ENCODE data around the gene FHOD3. TPM values are rescaled to one million over a fixed set of nuclear protein-coding genes. Genes with fewer than 3 reads are reported as not detected.

FHOD3 gene
- total and polyA plus RNA-seq, 2 of the 4 experiments (the other 2 are of a cell fraction) = 14.6 to 16.0 TPM

DNA sequence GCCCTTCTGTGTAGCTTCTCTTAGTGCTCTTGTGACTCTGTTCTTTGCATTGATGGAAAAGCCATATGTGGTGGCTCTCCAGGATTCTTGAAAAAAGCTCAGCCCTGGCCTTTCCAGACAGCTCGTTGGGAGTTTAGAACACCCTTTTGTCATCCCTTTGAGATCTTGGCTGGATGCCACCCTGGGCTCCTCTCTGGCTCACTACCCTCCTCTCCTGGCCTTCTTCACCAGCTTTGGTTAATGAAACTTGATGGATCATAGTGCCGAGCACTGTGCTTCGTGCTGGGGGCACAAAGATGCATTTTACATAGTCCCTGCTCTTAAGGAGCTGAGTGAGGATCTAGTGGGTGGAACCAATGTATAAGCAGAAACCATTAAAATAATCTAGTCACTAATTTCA lies 15.6 kb upstream of the FHOD3 start:
- POLR2A ChIA-PET (ENCODE audit: unreplicated experiment) = no interaction called here
- intact Hi-C loops (cut with micrococcal nuclease) = no loop called here
- WGBS, 2 experiments (ENCODE audit: extremely low coverage in 2 of 2, insufficient read length in 1 of 2) = no CpG with 5 or more reads among the region's 3 CpGs
- H2AK9ac ChIP-seq (replicated peaks; ENCODE audit: low read depth, low read length, poor library complexity) = no peak overlapping the region
- no peaks in the 10 kb centered on the region for H3K9me1 ChIP-seq (ENCODE audit: insufficient read depth, low read length)
- H3K18ac ChIP-seq (ENCODE audit: low read depth, low read length) = no peak overlapping the region
- H3K36me3 ChIP-seq (ENCODE audit: control insufficient read depth, insufficient read depth, low read length) = no peaks in the 10 kb centered on the region
- H2BK120ac ChIP-seq (ENCODE audit: low read depth, low read length) = no peak overlapping the region
- H3K9ac ChIP-seq (ENCODE audit: low read depth, low read length) = no peak overlapping the region
- no peak overlapping the region for H4K5ac ChIP-seq (ENCODE audit: low read depth, low read length)
- no peak overlapping the region for H2AFZ ChIP-seq (replicated peaks; ENCODE audit: low read length, poor library complexity)
- no peaks in the 10 kb centered on the region for H3K9me3 ChIP-seq (ENCODE audit: control insufficient read depth, insufficient read depth, low read length)
- TF ChIP-seq NFE2L2 (IDR thresholded peaks at IDR 0.05; ENCODE audit: low read depth, low read length) (no peak), MAFK (IDR thresholded peaks at IDR 0.05; ENCODE audit: low read depth, low read length) (no peak), SMC3 (IDR thresholded peaks at IDR 0.05; ENCODE audit: low read depth, low read length) (no peak), POLR2A (IDR thresholded peaks at IDR 0.05; ENCODE audit: low read depth, low read length) (no peak), FOS (IDR thresholded peaks at IDR 0.05; ENCODE audit: low read depth, low read length) (no peak), MAZ (IDR thresholded peaks at IDR 0.05; ENCODE audit: borderline replicate concordance, low read depth, low read length) (no peak), CHD1 (IDR thresholded peaks at IDR 0.05; ENCODE audit: low read depth, low read length) (no peak), BHLHE40 (IDR thresholded peaks at IDR 0.05; ENCODE audit: low read depth, low read length) (no peak), CEBPB (IDR thresholded peaks at IDR 0.05; ENCODE audit: low read depth, low read length) (no peak), RCOR1 (IDR thresholded peaks at IDR 0.05; ENCODE audit: insufficient replicate concordance, low read length) (no peak), MXI1 (IDR thresholded peaks at IDR 0.05; ENCODE audit: borderline replicate concordance, low read depth, low read length) (no peak), RFX5 (IDR thresholded peaks at IDR 0.05; ENCODE audit: low read depth, low read length) (no peak), RAD21 (IDR thresholded peaks at IDR 0.05; ENCODE audit: low read length) (no peak)
- TF ChIP-seq, protein P1, sequence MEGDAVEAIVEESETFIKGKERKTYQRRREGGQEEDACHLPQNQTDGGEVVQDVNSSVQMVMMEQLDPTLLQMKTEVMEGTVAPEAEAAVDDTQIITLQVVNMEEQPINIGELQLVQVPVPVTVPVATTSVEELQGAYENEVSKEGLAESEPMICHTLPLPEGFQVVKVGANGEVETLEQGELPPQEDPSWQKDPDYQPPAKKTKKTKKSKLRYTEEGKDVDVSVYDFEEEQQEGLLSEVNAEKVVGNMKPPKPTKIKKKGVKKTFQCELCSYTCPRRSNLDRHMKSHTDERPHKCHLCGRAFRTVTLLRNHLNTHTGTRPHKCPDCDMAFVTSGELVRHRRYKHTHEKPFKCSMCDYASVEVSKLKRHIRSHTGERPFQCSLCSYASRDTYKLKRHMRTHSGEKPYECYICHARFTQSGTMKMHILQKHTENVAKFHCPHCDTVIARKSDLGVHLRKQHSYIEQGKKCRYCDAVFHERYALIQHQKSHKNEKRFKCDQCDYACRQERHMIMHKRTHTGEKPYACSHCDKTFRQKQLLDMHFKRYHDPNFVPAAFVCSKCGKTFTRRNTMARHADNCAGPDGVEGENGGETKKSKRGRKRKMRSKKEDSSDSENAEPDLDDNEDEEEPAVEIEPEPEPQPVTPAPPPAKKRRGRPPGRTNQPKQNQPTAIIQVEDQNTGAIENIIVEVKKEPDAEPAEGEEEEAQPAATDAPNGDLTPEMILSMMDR (conservative IDR thresholded peaks at IDR 0.05; ENCODE audit: low read depth, low read length) = no peak
- TF ChIP-seq, protein P2, sequence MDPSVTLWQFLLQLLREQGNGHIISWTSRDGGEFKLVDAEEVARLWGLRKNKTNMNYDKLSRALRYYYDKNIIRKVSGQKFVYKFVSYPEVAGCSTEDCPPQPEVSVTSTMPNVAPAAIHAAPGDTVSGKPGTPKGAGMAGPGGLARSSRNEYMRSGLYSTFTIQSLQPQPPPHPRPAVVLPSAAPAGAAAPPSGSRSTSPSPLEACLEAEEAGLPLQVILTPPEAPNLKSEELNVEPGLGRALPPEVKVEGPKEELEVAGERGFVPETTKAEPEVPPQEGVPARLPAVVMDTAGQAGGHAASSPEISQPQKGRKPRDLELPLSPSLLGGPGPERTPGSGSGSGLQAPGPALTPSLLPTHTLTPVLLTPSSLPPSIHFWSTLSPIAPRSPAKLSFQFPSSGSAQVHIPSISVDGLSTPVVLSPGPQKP (IDR thresholded peaks at IDR 0.05; ENCODE audit: borderline replicate concordance, low read depth, low read length) = no peak
- TF ChIP-seq, protein P3, sequence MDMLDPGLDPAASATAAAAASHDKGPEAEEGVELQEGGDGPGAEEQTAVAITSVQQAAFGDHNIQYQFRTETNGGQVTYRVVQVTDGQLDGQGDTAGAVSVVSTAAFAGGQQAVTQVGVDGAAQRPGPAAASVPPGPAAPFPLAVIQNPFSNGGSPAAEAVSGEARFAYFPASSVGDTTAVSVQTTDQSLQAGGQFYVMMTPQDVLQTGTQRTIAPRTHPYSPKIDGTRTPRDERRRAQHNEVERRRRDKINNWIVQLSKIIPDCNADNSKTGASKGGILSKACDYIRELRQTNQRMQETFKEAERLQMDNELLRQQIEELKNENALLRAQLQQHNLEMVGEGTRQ (IDR thresholded peaks at IDR 0.05; ENCODE audit: low read depth, low read length) = no peak
- DNase-seq (no peak), ATAC-seq (ENCODE audit: low read depth) (no peak)
- no TSS peak for BruUV-seq (replicated peaks)
- no peaks in the 10 kb centered on the region for H4K20me1 ChIP-seq (ENCODE audit: insufficient read depth, low read length)
- no peak overlapping the region for H2BK20ac ChIP-seq (ENCODE audit: low read depth, low read length)
- H4K91ac ChIP-seq (ENCODE audit: insufficient read depth, low read depth, low read length) = no peak overlapping the region
- H4K8ac ChIP-seq (ENCODE audit: low read depth in 2 of 2, low read length in 2 of 2) = no peak overlapping the region
- dilution Hi-C loops (cut with HindIII; ENCODE audit: low sequenced_read_pairs, unreplicated experiment) = no loop called here
- H3K56ac ChIP-seq (ENCODE audit: extremely low read depth, insufficient read depth, low read length) = no peak overlapping the region
- H3K4me1 ChIP-seq (ENCODE audit: control insufficient read depth, insufficient read depth, low read length) = no peaks in the 10 kb centered on the region
- H3K4me2 ChIP-seq (ENCODE audit: low read depth, low read length) = no peak overlapping the region
- CTCF ChIA-PET = interaction anchor here (0.5 to 1.6 kb wide), 3 partner anchors 24 to 400 kb away, joined by 3 to 6 read pairs (median 6); no protein-coding TSS in a partner anchor
- no peak overlapping the region for H3K23ac ChIP-seq (ENCODE audit: low read depth, low read length)
- no peak overlapping the region for H3K4ac ChIP-seq (ENCODE audit: low read depth, low read length)
- no peak overlapping the region for H3K27ac ChIP-seq (ENCODE audit: insufficient read depth, low read length)
- peaks cover 10% of the 10 kb centered on the region for H3K27me3 ChIP-seq (ENCODE audit: control insufficient read depth, insufficient read depth, low read length)
- H2BK15ac ChIP-seq (ENCODE audit: low read depth, low read length) = no peak overlapping the region
- no peak overlapping the region for H3K4me3 ChIP-seq (ENCODE audit: insufficient read depth, low read depth, low read length)
- no peaks in the 10 kb centered on the region for H3K79me1 ChIP-seq (ENCODE audit: low read depth in 1 of 2, low read length in 2 of 2)
- no peak overlapping the region for H3K14ac ChIP-seq (replicated peaks; ENCODE audit: low read depth, low read length)
- in situ Hi-C loops (cut with MboI; ENCODE audit: low sequenced_read_pairs) = loop anchor here (5.0 to 10.0 kb wide), 4 partner anchors 185 to 527 kb away; no protein-coding TSS in a partner anchor
- H2BK5ac ChIP-seq (ENCODE audit: low read depth, low read length, poor library complexity, severe bottlenecking) = no peak overlapping the region
- no peak overlapping the region for H2AK5ac ChIP-seq (ENCODE audit: low read depth, low read length)

Data from IMR-90 (cell line).